HepG2 (cell line): Measurements from ENCODE around the gene ZMYND8. TPM values are rescaled to one million over a fixed set of nuclear protein-coding genes. Genes with fewer than 3 reads are reported as not detected.

Experiments used
- ESRRA ChIP-seq: sonication (generic); formaldehyde crosslinking; IDR thresholded peaks from 2 replicates; pipeline ENCODE4 v1.5.1; 2020; ENCODE audit warnings: mild to moderate bottlenecking, low read depth, missing genetic modification reagents
- EZH2 ChIP-seq: conservative IDR thresholded peaks from 2 replicates; pipeline ENCODE4 v1.6.1; 2012; ENCODE audit warnings: mild to moderate bottlenecking, low read depth, low read length, moderate library complexity
- GFI1 ChIP-seq: sonication (generic); formaldehyde crosslinking; IDR thresholded peaks from 2 replicates; pipeline ENCODE4 v1.5.0; 2020; ENCODE audit warnings: missing genetic modification reagents, mild to moderate bottlenecking, borderline replicate concordance
- LCORL ChIP-seq, 2 experiments: fragments of 450-650 bp in 1 of 2; sonication (generic) in 1 of 2; formaldehyde crosslinking in 1 of 2; IDR thresholded peaks; 2 replicates each; pipeline versions ENCODE4 v1.5.0 to v1.6.1; 2017 to 2020; ENCODE audit warnings: antibody characterized with exemption in 1 of 2, missing genetic modification reagents in 1 of 2
- MAFG ChIP-seq: sonication (generic); formaldehyde crosslinking; IDR thresholded peaks from 2 replicates; pipeline ENCODE4 v1.5.1; 2020; ENCODE audit warnings: mild to moderate bottlenecking, missing genetic modification reagents
- NFATC3 ChIP-seq: sonication (generic); formaldehyde crosslinking; IDR thresholded peaks from 2 replicates; pipeline ENCODE4 v1.5.1; 2020; ENCODE audit warnings: mild to moderate bottlenecking, missing genetic modification reagents
- NFE2L2 ChIP-seq: fragments of 150-350 bp; IDR thresholded peaks from 2 replicates; pipeline ENCODE4 v1.6.1; 2014; ENCODE audit warnings: low read length
- RBAK ChIP-seq: sonication (generic); formaldehyde crosslinking; IDR thresholded peaks from 2 replicates; pipeline ENCODE4 v1.5.1; 2020; ENCODE audit warnings: mild to moderate bottlenecking, missing genetic modification reagents
- SMAD3 ChIP-seq: sonication (generic); formaldehyde crosslinking; IDR thresholded peaks from 2 replicates; pipeline ENCODE4 v1.4.0; 2020; ENCODE audit warnings: missing genetic modification reagents
- THAP11 ChIP-seq: IDR thresholded peaks from 2 replicates; pipeline ENCODE4 v1.6.1; 2016; ENCODE audit warnings: missing biosample characterization, missing genetic modification reagents
- USF2 ChIP-seq, 2 experiments: sonication (generic) in 1 of 2; formaldehyde crosslinking in 1 of 2; IDR thresholded peaks; 2 replicates each; pipeline versions ENCODE4 v1.5.1 to v1.6.1; 2011 to 2020; ENCODE audit warnings: borderline replicate concordance in 1 of 2, low read depth in 1 of 2, low read length in 1 of 2, mild to moderate bottlenecking in 1 of 2, missing genetic modification reagents in 1 of 2, moderate library complexity in 1 of 2
- ZBTB14 ChIP-seq: sonication (generic); formaldehyde crosslinking; IDR thresholded peaks from 2 replicates; pipeline ENCODE4 v1.4.0; 2020; ENCODE audit warnings: missing genetic modification reagents
- ZBTB20 ChIP-seq: sonication (generic); formaldehyde crosslinking; IDR thresholded peaks from 2 replicates; pipeline ENCODE4 v1.8.1; 2023; ENCODE audit warnings: missing genetic modification reagents, low read depth, mild to moderate bottlenecking, borderline replicate concordance
- ZFP41 ChIP-seq: sonication (generic); formaldehyde crosslinking; IDR thresholded peaks from 2 replicates; pipeline ENCODE4 v1.4.0; 2020; ENCODE audit warnings: mild to moderate bottlenecking, missing genetic modification reagents, borderline replicate concordance
- ZNF317 ChIP-seq: sonication (generic); formaldehyde crosslinking; IDR thresholded peaks from 2 replicates; pipeline ENCODE4 v1.5.0; 2020; ENCODE audit warnings: mild to moderate bottlenecking, missing genetic modification reagents
- ZNF34 ChIP-seq: sonication (generic); formaldehyde crosslinking; IDR thresholded peaks from 2 replicates; pipeline ENCODE4 v1.4.0; 2020; ENCODE audit warnings: mild to moderate bottlenecking, missing genetic modification reagents, borderline replicate concordance
- ZNF451 ChIP-seq: sonication (generic); formaldehyde crosslinking; IDR thresholded peaks from 2 replicates; pipeline ENCODE4 v1.5.0; 2020; ENCODE audit warnings: mild to moderate bottlenecking, missing genetic modification reagents
- ZNF468 ChIP-seq: sonication (generic); formaldehyde crosslinking; IDR thresholded peaks from 2 replicates; pipeline ENCODE4 v1.8.0; 2022; ENCODE audit warnings: mild to moderate bottlenecking, moderate library complexity, missing genetic modification reagents
- ZNF556 ChIP-seq: sonication (generic); formaldehyde crosslinking; IDR thresholded peaks from 2 replicates; pipeline ENCODE4 v1.4.0; 2020; ENCODE audit warnings: mild to moderate bottlenecking, missing genetic modification reagents, borderline replicate concordance
- ZSCAN30 ChIP-seq: sonication (generic); formaldehyde crosslinking; IDR thresholded peaks from 2 replicates; pipeline ENCODE4 v1.5.0; 2020; ENCODE audit warnings: mild to moderate bottlenecking, missing genetic modification reagents
- polyA plus RNA-seq, 8 experiments: library from polyadenylated mRNA; depleted of rRNA in 3 of 8; stranded (reverse) in 7 of 8; unstranded in 1 of 8; fragments of >200 nt; fragmentation: Illumina TruSeq in 4 of 8; extraction: Trizol in 4 of 8; gene quantifications; 2 replicates each; pipeline versions ENCODE4 v1.2.1 to v1.2.3, GENCODE V29; 2011 to 2016; ENCODE audit warnings: low read depth in 4 of 8, missing spikeins in 1 of 8, mixed read lengths in 1 of 8; ENCODE audit not compliant: insufficient read depth in 1 of 8
- total RNA-seq, 5 experiments: library from RNA; depleted of rRNA; stranded (reverse); fragments of >200 nt; fragmentation: Illumina TruSeq; extraction: Trizol; gene quantifications; 2 replicates each; pipeline ENCODE4 v1.2.3, GENCODE V29; 2016; ENCODE audit warnings: low read depth in 1 of 5
- TF ChIP-seq, protein P1 (sequence below): sonication (generic); formaldehyde crosslinking; conservative IDR thresholded peaks from 2 replicates; pipeline ENCODE4 v1.4.0; 2020; ENCODE audit warnings: missing genetic modification reagents
- TF ChIP-seq, protein P2 (sequence below): sonication (generic); formaldehyde crosslinking; IDR thresholded peaks from 2 replicates; pipeline ENCODE4 v1.4.0; 2020; ENCODE audit warnings: low read depth, mild to moderate bottlenecking, missing genetic modification reagents

ZMYND8 gene
- total and polyA plus RNA-seq, 2 of the 13 experiments (the other 11 are each of a cell fraction or from before 2014, with no cell fraction given) = 53.9 to 84.7 TPM

DNA sequence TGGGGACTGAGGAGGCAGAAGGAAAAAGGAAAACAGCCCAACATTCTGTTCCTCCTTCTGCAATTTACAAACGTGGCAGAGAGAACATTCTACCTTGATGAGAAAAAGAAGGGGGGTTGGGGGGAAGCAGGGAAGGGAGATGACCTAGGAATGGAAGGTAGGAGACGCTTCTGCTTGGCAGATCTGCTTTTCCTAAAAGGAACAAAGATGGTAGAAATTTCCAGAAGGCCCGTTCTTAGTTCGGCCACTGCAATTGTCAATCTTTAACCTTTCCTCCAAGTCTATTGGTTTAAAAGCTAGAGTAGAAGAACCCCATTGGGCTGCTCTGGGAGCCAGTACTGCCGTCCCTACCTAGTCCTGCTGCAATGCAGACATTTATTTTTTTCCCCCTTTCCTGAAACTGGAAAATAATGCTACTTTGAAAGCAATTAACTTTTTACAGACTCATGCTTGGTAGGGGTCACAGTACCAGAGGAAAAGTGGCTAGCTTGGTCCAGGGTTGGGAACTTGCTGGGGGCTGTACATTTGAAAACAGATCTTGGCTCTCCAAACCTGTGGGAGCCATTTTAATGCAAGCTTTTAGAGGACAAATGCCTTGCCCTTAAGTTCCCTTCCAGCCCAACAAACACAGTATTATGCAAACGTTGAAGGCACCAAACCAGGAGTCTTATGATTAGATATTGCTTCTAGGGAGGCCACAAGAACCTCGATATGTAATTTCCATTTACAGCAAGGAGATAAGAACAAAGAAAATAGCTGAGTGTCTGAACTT, 2.6 kb downstream of the ZMYND8 start (continued):
- no peak for TF ChIP-seq LCORL (IDR thresholded peaks at IDR 0.05)
- no peak for TF ChIP-seq LCORL (CRISPR knock-in tag; IDR thresholded peaks at IDR 0.05)
- no peak for TF ChIP-seq ZNF451 (CRISPR knock-in tag)
- TF ChIP-seq ZSCAN30 (CRISPR knock-in tag) = peak; percentile 75; the same call in 1 of the 2 replicates
- no peak for TF ChIP-seq ZNF556
- TF ChIP-seq, protein P1, sequence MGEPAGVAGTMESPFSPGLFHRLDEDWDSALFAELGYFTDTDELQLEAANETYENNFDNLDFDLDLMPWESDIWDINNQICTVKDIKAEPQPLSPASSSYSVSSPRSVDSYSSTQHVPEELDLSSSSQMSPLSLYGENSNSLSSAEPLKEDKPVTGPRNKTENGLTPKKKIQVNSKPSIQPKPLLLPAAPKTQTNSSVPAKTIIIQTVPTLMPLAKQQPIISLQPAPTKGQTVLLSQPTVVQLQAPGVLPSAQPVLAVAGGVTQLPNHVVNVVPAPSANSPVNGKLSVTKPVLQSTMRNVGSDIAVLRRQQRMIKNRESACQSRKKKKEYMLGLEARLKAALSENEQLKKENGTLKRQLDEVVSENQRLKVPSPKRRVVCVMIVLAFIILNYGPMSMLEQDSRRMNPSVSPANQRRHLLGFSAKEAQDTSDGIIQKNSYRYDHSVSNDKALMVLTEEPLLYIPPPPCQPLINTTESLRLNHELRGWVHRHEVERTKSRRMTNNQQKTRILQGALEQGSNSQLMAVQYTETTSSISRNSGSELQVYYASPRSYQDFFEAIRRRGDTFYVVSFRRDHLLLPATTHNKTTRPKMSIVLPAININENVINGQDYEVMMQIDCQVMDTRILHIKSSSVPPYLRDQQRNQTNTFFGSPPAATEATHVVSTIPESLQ (CRISPR knock-in tag) = no peak
- no peak for TF ChIP-seq USF2 (IDR thresholded peaks at IDR 0.05; ENCODE audit: low read depth, low read length)
- no peak for TF ChIP-seq USF2 (CRISPR knock-in tag; IDR thresholded peaks at IDR 0.05; ENCODE audit: borderline replicate concordance)
- TF ChIP-seq THAP11 (CRISPR knock-in tag) = no peak
- TF ChIP-seq ZFP41 (CRISPR knock-in tag) = no peak
- TF ChIP-seq, protein P2, sequence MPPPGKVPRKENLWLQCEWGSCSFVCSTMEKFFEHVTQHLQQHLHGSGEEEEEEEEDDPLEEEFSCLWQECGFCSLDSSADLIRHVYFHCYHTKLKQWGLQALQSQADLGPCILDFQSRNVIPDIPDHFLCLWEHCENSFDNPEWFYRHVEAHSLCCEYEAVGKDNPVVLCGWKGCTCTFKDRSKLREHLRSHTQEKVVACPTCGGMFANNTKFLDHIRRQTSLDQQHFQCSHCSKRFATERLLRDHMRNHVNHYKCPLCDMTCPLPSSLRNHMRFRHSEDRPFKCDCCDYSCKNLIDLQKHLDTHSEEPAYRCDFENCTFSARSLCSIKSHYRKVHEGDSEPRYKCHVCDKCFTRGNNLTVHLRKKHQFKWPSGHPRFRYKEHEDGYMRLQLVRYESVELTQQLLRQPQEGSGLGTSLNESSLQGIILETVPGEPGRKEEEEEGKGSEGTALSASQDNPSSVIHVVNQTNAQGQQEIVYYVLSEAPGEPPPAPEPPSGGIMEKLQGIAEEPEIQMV (CRISPR knock-in tag) = no peak
- TF ChIP-seq ZBTB20 (CRISPR knock-in tag) = no peak
- TF ChIP-seq ZNF34 (CRISPR knock-in tag) = no peak
- no peak for TF ChIP-seq RBAK
- TF ChIP-seq NFATC3 = no peak
- no peak for TF ChIP-seq EZH2
- TF ChIP-seq ZNF317 (CRISPR knock-in tag) = no peak
- TF ChIP-seq ZBTB14 (CRISPR knock-in tag) = no peak
- no peak for TF ChIP-seq ESRRA (CRISPR knock-in tag)
- TF ChIP-seq NFE2L2 = no peak
- TF ChIP-seq ZNF468 (CRISPR knock-in tag) = no peak
- peak; percentile 45; the same call in 1 of the 2 replicates for TF ChIP-seq GFI1 (CRISPR knock-in tag)
- no peak for TF ChIP-seq MAFG (CRISPR knock-in tag)
- no peak for TF ChIP-seq SMAD3 (CRISPR knock-in tag)
